PC-9 (cell line): ENCODE data around the gene RNF212.

Source experiments
- EZH2 ChIP-seq: fragments of 200-600 bp; sonication (generic); IDR thresholded peaks from 2 replicates; pipeline ENCODE4 v1.8.0; 2017; ENCODE audit warnings: antibody characterized with exemption, low read depth
- TF ChIP-seq, protein P1 (sequence below): fragments of 200-600 bp; sonication (generic); conservative IDR thresholded peaks from 2 replicates; pipeline ENCODE4 v1.6.1; 2017; ENCODE audit warnings: mixed run types, antibody characterized with exemption, mild to moderate bottlenecking, moderate library complexity

DNA sequence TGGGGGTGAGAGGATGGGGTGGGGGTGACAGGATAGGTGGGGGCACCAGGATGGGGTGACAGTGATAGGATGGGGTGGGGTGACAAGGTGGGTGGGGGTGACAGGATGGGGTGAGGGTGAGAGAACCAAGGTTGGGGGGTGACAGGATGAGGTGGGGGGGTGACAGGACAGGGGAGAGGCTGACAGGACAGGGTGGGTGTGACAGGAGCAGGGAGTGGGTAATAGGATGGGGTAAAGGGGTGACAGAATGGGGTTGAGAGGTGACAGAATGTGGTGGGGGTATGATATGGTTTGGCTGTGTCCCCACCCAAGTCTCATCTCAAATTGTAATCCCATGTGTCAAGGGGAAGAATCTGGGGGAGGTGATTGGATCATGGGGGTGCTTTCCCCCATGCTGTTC, 26.0 kb downstream of the RNF212 start:
- TF ChIP-seq, protein P1, sequence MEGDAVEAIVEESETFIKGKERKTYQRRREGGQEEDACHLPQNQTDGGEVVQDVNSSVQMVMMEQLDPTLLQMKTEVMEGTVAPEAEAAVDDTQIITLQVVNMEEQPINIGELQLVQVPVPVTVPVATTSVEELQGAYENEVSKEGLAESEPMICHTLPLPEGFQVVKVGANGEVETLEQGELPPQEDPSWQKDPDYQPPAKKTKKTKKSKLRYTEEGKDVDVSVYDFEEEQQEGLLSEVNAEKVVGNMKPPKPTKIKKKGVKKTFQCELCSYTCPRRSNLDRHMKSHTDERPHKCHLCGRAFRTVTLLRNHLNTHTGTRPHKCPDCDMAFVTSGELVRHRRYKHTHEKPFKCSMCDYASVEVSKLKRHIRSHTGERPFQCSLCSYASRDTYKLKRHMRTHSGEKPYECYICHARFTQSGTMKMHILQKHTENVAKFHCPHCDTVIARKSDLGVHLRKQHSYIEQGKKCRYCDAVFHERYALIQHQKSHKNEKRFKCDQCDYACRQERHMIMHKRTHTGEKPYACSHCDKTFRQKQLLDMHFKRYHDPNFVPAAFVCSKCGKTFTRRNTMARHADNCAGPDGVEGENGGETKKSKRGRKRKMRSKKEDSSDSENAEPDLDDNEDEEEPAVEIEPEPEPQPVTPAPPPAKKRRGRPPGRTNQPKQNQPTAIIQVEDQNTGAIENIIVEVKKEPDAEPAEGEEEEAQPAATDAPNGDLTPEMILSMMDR, result no peak
- no peak for TF ChIP-seq EZH2
